H1 (cell line): ENCODE measurements around the gene UBE4B. TPM values are rescaled to one million over a fixed set of nuclear protein-coding genes. Genes with fewer than 3 reads are reported as not detected.

ENCODE experiments used
- BCL11A ChIP-seq, 2 experiments: IDR thresholded peaks; one replicate each; pipeline ENCODE4 v1.6.1; 2011; ENCODE audit warnings: low read depth in 2 of 2, low read length in 2 of 2, mild to moderate bottlenecking in 2 of 2
- CBX8 ChIP-seq: fragments of 300-800, 300-1000 bp; sonication (generic); IDR thresholded peaks from 2 replicates; pipeline ENCODE4 v1.7.1; 2016; ENCODE audit warnings: low read depth, low read length, borderline replicate concordance
- CEBPB ChIP-seq: IDR thresholded peaks from 2 replicates; pipeline ENCODE4 v1.6.1; 2012; ENCODE audit warnings: low read depth, low read length
- CHD1 ChIP-seq: IDR thresholded peaks from 2 replicates; pipeline ENCODE4 v1.6.1; 2012; ENCODE audit warnings: low read depth, low read length, improper control_type of control experiment
- FOSL1 ChIP-seq: IDR thresholded peaks from 2 replicates; pipeline ENCODE4 v1.6.1; 2011; ENCODE audit warnings: mild to moderate bottlenecking, low read depth, low read length, moderate library complexity; ENCODE audit not compliant: insufficient read depth
- GABPA ChIP-seq: IDR thresholded peaks from 2 replicates; pipeline ENCODE4 v1.6.1; 2011; ENCODE audit warnings: mild to moderate bottlenecking, low read length, moderate library complexity, borderline replicate concordance; ENCODE audit not compliant: insufficient read depth
- HDAC2 ChIP-seq, 2 experiments: fragments of 300-600 bp in 1 of 2; sonication (generic) in 1 of 2; IDR thresholded peaks; 2 replicates each; pipeline ENCODE4 v1.6.1; 2011 to 2012; ENCODE audit warnings: low read depth in 2 of 2, low read length in 2 of 2, mild to moderate bottlenecking in 2 of 2, moderate library complexity in 2 of 2, borderline replicate concordance in 1 of 2, inconsistent platforms in 1 of 2
- KDM4A ChIP-seq: IDR thresholded peaks from one replicate; pipeline ENCODE4 v1.7.1; 2012; ENCODE audit warnings: low read depth, mild to moderate bottlenecking, moderate library complexity, low read length, inconsistent platforms; ENCODE audit not compliant: severe bottlenecking
- POLR2A ChIP-seq, 2 experiments: IDR thresholded peaks; 1 replicate in 1 of 2; 2 replicates in 1 of 2; pipeline ENCODE4 v1.6.1; 2011; ENCODE audit warnings: low read depth in 2 of 2, low read length in 2 of 2, mild to moderate bottlenecking in 2 of 2; ENCODE audit errors: control extremely low read depth in 1 of 2
- POLR2AphosphoS5 ChIP-seq: IDR thresholded peaks from 2 replicates; pipeline ENCODE4 v1.6.1; 2011; ENCODE audit warnings: low read depth, low read length
- POU5F1 ChIP-seq: IDR thresholded peaks from 2 replicates; pipeline ENCODE4 v1.6.1; 2011; ENCODE audit warnings: low read depth, mild to moderate bottlenecking, low read length, moderate library complexity
- RFX5 ChIP-seq: IDR thresholded peaks from 2 replicates; pipeline ENCODE4 v1.6.1; 2011; ENCODE audit warnings: low read depth, low read length, improper control_type of control experiment, borderline replicate concordance
- RXRA ChIP-seq: IDR thresholded peaks from 2 replicates; pipeline ENCODE4 v1.6.1; 2011; ENCODE audit warnings: low read depth, mild to moderate bottlenecking, low read length, moderate library complexity; ENCODE audit not compliant: insufficient read depth
- SAP30 ChIP-seq: fragments of 300-600 bp; sonication (generic); IDR thresholded peaks from 2 replicates; pipeline ENCODE4 v1.7.1; 2012; ENCODE audit warnings: low read length, moderate library complexity, mild to moderate bottlenecking, inconsistent platforms; ENCODE audit not compliant: insufficient read depth, insufficient replicate concordance
- SIN3A ChIP-seq, 2 experiments: IDR thresholded peaks in 1 of 2; conservative IDR thresholded peaks in 1 of 2; 2 replicates each; pipeline ENCODE4 v1.6.1; 2011 to 2012; ENCODE audit warnings: low read length in 2 of 2, improper control_type of control experiment in 1 of 2, low read depth in 1 of 2, mild to moderate bottlenecking in 1 of 2
- SIX5 ChIP-seq: IDR thresholded peaks from 2 replicates; pipeline ENCODE4 v1.6.1; 2011; ENCODE audit warnings: mild to moderate bottlenecking, low read depth, low read length
- TAF7 ChIP-seq: optimal IDR thresholded peaks from 2 replicates; pipeline ENCODE3; 2011; ENCODE audit warnings: low read depth, mild to moderate bottlenecking, inconsistent platforms, low read length, moderate library complexity, borderline replicate concordance
- polyA plus RNA-seq, 7 experiments: library from polyadenylated mRNA; depleted of rRNA in 3 of 7; stranded (reverse) in 5 of 7; unstranded in 2 of 7; fragments of >200 nt in 5 of 7; fragments of 200-250 nt in 2 of 7; gene quantifications; 1 replicate in 5 of 7; 2 replicates in 1 of 7; 4 replicates in 1 of 7; pipeline versions ENCODE4 v1.2.1 to v1.2.3, GENCODE V29; 2011 to 2013; ENCODE audit warnings: missing spikeins in 2 of 7, mixed read lengths in 2 of 7
- total RNA-seq: library from RNA; stranded (reverse); fragmentation: NEBNext Ultra II Directional; extraction: Animal tissue kit (Norgen Biotek cat#: 25700); gene quantifications from 2 replicates; pipeline ENCODE4 v1.2.1, GENCODE V29; 2021
- TF ChIP-seq, protein P1 (sequence below): IDR thresholded peaks from 2 replicates; pipeline ENCODE4 v1.6.1; 2011; ENCODE audit warnings: low read depth, mild to moderate bottlenecking, low read length; ENCODE audit not compliant: insufficient read depth
- TF ChIP-seq, protein P2 (sequence below): IDR thresholded peaks from 2 replicates; pipeline ENCODE4 v1.6.1; 2012; ENCODE audit warnings: inconsistent platforms
- TF ChIP-seq, protein P3 (sequence below): IDR thresholded peaks from 2 replicates; pipeline ENCODE4 v1.6.1; 2011; ENCODE audit warnings: low read length, improper control_type of control experiment

UBE4B gene
- total and polyA plus RNA-seq, 2 of the 8 experiments (the other 6 are each of a cell fraction or from before 2014, with no cell fraction given) = 24.5 to 90.1 TPM

GRCh38 chr1:10033359-10033845 lies 644 bp downstream of the UBE4B start (continued):
- TF ChIP-seq RXRA = no peak
- no peak for TF ChIP-seq CBX8
- no peak for TF ChIP-seq FOSL1
- TF ChIP-seq POLR2A (IDR thresholded peaks at IDR 0.05; ENCODE audit: control extremely low read depth in 1 of 2, low read depth in 2 of 2, low read length in 2 of 2) = peak in 1 of 2 experiments; percentile 66; a peak in 2 of 3 replicates
- TF ChIP-seq, protein P1, sequence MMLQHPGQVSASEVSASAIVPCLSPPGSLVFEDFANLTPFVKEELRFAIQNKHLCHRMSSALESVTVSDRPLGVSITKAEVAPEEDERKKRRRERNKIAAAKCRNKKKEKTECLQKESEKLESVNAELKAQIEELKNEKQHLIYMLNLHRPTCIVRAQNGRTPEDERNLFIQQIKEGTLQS = no peak
- TF ChIP-seq BCL11A (IDR thresholded peaks at IDR 0.05; ENCODE audit: low read depth in 2 of 2, low read length in 2 of 2) = no peak
- TF ChIP-seq KDM4A = peak; percentile 42
- no peak for TF ChIP-seq POU5F1
- peak; percentile 74 for TF ChIP-seq SAP30
- 0 out of 4 replicates have a peak, but pooled peaks of 1 of the 2 experiments have one; percentile 18 for TF ChIP-seq HDAC2 (IDR thresholded peaks at IDR 0.05; ENCODE audit: borderline replicate concordance in 1 of 2, low read depth in 2 of 2, low read length in 2 of 2)
- TF ChIP-seq, protein P2, sequence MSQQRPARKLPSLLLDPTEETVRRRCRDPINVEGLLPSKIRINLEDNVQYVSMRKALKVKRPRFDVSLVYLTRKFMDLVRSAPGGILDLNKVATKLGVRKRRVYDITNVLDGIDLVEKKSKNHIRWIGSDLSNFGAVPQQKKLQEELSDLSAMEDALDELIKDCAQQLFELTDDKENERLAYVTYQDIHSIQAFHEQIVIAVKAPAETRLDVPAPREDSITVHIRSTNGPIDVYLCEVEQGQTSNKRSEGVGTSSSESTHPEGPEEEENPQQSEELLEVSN = no peak
- TF ChIP-seq TAF7 = peak; percentile 36
- no peak for TF ChIP-seq GABPA
- TF ChIP-seq SIN3A (conservative IDR thresholded peaks at IDR 0.05 in 1 of 2, IDR thresholded peaks at IDR 0.05 in 1 of 2; ENCODE audit: low read depth in 1 of 2, low read length in 2 of 2) = 0 out of 4 replicates have a peak, but pooled peaks of 1 of the 2 experiments have one; percentile 62
- TF ChIP-seq, protein P3, sequence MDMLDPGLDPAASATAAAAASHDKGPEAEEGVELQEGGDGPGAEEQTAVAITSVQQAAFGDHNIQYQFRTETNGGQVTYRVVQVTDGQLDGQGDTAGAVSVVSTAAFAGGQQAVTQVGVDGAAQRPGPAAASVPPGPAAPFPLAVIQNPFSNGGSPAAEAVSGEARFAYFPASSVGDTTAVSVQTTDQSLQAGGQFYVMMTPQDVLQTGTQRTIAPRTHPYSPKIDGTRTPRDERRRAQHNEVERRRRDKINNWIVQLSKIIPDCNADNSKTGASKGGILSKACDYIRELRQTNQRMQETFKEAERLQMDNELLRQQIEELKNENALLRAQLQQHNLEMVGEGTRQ = no peak
- no peak for TF ChIP-seq RFX5
- no peak for TF ChIP-seq SIX5
- peak; percentile 47; the same call in 1 of the 2 replicates for TF ChIP-seq CEBPB
- TF ChIP-seq CHD1 = no peak
- TF ChIP-seq POLR2AphosphoS5 = no peak
